Naive thymus-derived CD4-positive, alpha-beta T cell (primary cell): ENCODE results near the gene PSPH. TPM values are rescaled to one million over a fixed set of nuclear protein-coding genes. Genes with fewer than 3 reads are reported as not detected.
"Not testable (repeated sequence)": the region's sequence is repeated elsewhere in the genome, so short reads cannot be mapped to it uniquely, and the experiment has no call there.

Experiments used
- ATAC-seq: fragments of 150-1000 bp; cut with Tn5 transposase; 2 replicates; pipeline ENCODE4 v1.10.0; 2021; ENCODE audit warnings: mild to moderate bottlenecking, moderate library complexity
- CTCF ChIA-PET: fragments of 350-600 bp; sonication (Branson Sonifier 250); formaldehyde crosslinking; loops from one replicate; lab custom pipeline; 2021; ENCODE audit warnings: antibody characterized with exemption; lab: Charles Lee
- POLR2A ChIA-PET: fragments of 350-600 bp; sonication (Branson Sonifier 250); formaldehyde crosslinking; loops from one replicate; lab custom pipeline; 2021; ENCODE audit warnings: antibody characterized with exemption, inconsistent platforms; lab: Charles Lee
- DNase-seq, 9 donors: peaks; one replicate each; pipeline versions ENCODE4 v3.0.0 to v3.0.0-alpha.2; 2020 to 2022; ENCODE audit warnings: mixed read lengths in 1 of 9
- H3K27ac ChIP-seq: one replicate; pipeline ENCODE4 v1.7.0; 2013; ENCODE audit warnings: mild to moderate bottlenecking, low read depth, low read length, moderate library complexity
- H3K27me3 ChIP-seq, 2 donors: one replicate each; pipeline ENCODE4 v1.7.0; 2013; ENCODE audit warnings: low read length in 2 of 2, mild to moderate bottlenecking in 2 of 2, moderate library complexity in 2 of 2; ENCODE audit not compliant: control insufficient read depth in 2 of 2, insufficient read depth in 2 of 2
- H3K36me3 ChIP-seq, 3 experiments: 1 replicate in 2 of 3; 2 replicates in 1 of 3; pipeline ENCODE4 v1.7.0; 2013; ENCODE audit warnings: low read length in 3 of 3, mild to moderate bottlenecking in 3 of 3, moderate library complexity in 1 of 3; ENCODE audit not compliant: insufficient read depth in 3 of 3, control insufficient read depth in 2 of 3
- H3K4me1 ChIP-seq, 2 donors: one replicate each; pipeline ENCODE4 v1.7.0; 2013; ENCODE audit warnings: low read length in 2 of 2, mild to moderate bottlenecking in 2 of 2, moderate library complexity in 1 of 2; ENCODE audit not compliant: control insufficient read depth in 2 of 2, insufficient read depth in 2 of 2
- H3K4me3 ChIP-seq: 2 replicates; pipeline ENCODE4 v1.7.0; 2013; ENCODE audit warnings: mild to moderate bottlenecking, low read length
- H3K9me3 ChIP-seq, 3 experiments: 1 replicate in 2 of 3; 2 replicates in 1 of 3; pipeline ENCODE4 v1.7.0; 2013; ENCODE audit warnings: low read length in 3 of 3; ENCODE audit not compliant: control insufficient read depth in 2 of 3
- H3K27ac Mint-ChIP-seq, 9 donors: one replicate each; pipeline ENCODE4 v1.8.0; 2020 to 2022; ENCODE audit warnings: mixed read lengths in 9 of 9, mild to moderate bottlenecking in 8 of 9, moderate library complexity in 5 of 9, inconsistent platforms in 2 of 9
- H3K27me3 Mint-ChIP-seq, 5 donors: one replicate each; pipeline ENCODE4 v1.8.0; 2021 to 2022; ENCODE audit warnings: mixed read lengths in 5 of 5, mild to moderate bottlenecking in 1 of 5
- H3K36me3 Mint-ChIP-seq, 5 donors: one replicate each; pipeline ENCODE4 v1.8.0; 2020 to 2022; ENCODE audit warnings: mixed read lengths in 5 of 5, mild to moderate bottlenecking in 3 of 5, inconsistent platforms in 1 of 5
- H3K4me1 Mint-ChIP-seq, 7 donors: one replicate each; pipeline ENCODE4 v1.8.0; 2020 to 2022; ENCODE audit warnings: mixed read lengths in 7 of 7, mild to moderate bottlenecking in 3 of 7, inconsistent platforms in 1 of 7
- H3K4me3 Mint-ChIP-seq, 10 donors: one replicate each; pipeline ENCODE4 v1.8.0; 2020 to 2022; ENCODE audit warnings: mild to moderate bottlenecking in 10 of 10, mixed read lengths in 10 of 10, moderate library complexity in 6 of 10, inconsistent platforms in 2 of 10
- H3K9me3 Mint-ChIP-seq, 11 donors: one replicate each; pipeline ENCODE4 v1.8.0; 2020 to 2022; ENCODE audit warnings: mixed read lengths in 11 of 11, mild to moderate bottlenecking in 4 of 11, inconsistent platforms in 1 of 11, moderate library complexity in 1 of 11
- intact Hi-C, 2 donors: fragments of 100-400 bp; cut with micrococcal nuclease; formaldehyde crosslinking; loops; one replicate each; pipeline ENCODE4 v1.15.1; 2023
- polyA plus RNA-seq, 2 donors: library from polyadenylated mRNA; unstranded; fragments of 300-500 nt; fragmentation: Illumina TruSeq; gene quantifications; one replicate each; pipeline ENCODE4 v1.2.3, GENCODE V29; 2021
- total RNA-seq, 6 experiments: library from RNA in 5 of 6; stranded (reverse) in 5 of 6; gene quantifications; 1 replicate in 5 of 6; 2 replicates in 1 of 6; pipeline ENCODE4 v1.2.3 and lab custom pipeline; 2021 to 2026

The PSPH gene
- total and polyA plus RNA-seq, 7 experiments from 2014 or later: 3.5 to 10.4 (median 6.5) TPM

GRCh38 chr7:56080726-56081435 is 29.6 kb upstream of the PSPH start:
- H3K27me3 Mint-ChIP-seq, H3K9me3 ChIP-seq, DNase-seq, H3K4me1 Mint-ChIP-seq, CTCF ChIA-PET, H3K4me3 ChIP-seq, intact Hi-C loops, H3K4me3 Mint-ChIP-seq, H3K27ac ChIP-seq, H3K9me3 Mint-ChIP-seq, H3K4me1 ChIP-seq, H3K27me3 ChIP-seq, POLR2A ChIA-PET, H3K27ac Mint-ChIP-seq, ATAC-seq: not testable (repeated sequence)
- H3K36me3 Mint-ChIP-seq: peaks cover 0 to 34% (median 4%) of the 10 kb centered on the region in 5 donors
- peaks cover 0 to 47% (median 9%) of the 10 kb centered on the region in 3 experiments for H3K36me3 ChIP-seq

- intact Hi-C loops: no loop called here
- H3K36me3 ChIP-seq: peaks cover 0 to 47% (median 9%) of the 10 kb centered on the region in 3 experiments
- no peak overlapping the region for H3K4me3 Mint-ChIP-seq
- H3K27ac ChIP-seq: no peak overlapping the region
- H3K27me3 Mint-ChIP-seq: no peaks in the 10 kb centered on the region
- ChIA-PET POLR2A (no interaction called here), CTCF (no interaction called here)
- peak overlapping the region in 2 of 9 donors; percentile 26 to 66 for H3K27ac Mint-ChIP-seq
- H3K4me1 Mint-ChIP-seq: peaks cover 0 to 3% (median 0%) of the 10 kb centered on the region in 7 donors
- H3K4me1 ChIP-seq: no peaks in the 10 kb centered on the region
- no peaks in the 10 kb centered on the region for H3K9me3 ChIP-seq
- no peaks in the 10 kb centered on the region for H3K9me3 Mint-ChIP-seq
- ATAC-seq (no peak), DNase-seq (no peak)
- H3K4me3 ChIP-seq: no peak overlapping the region
- H3K27me3 ChIP-seq: no peaks in the 10 kb centered on the region
- peaks cover 0 to 33% (median 4%) of the 10 kb centered on the region in 5 donors for H3K36me3 Mint-ChIP-seq
Measured at GRCh38 chr7:56079450-56080185, 28.4 kb upstream of the PSPH start.

GRCh38 chr7:56078196-56078595 is 27.0 kb upstream of the PSPH start:
- DNase-seq: no peak
- CTCF ChIA-PET: interaction anchor here (0.6 to 1.8 kb wide), 3 partner anchors 73 to 437 kb away, joined by 3 to 5 read pairs (median 4); no protein-coding TSS in a partner anchor
- H3K36me3 Mint-ChIP-seq: peaks cover 0 to 37% (median 8%) of the 10 kb centered on the region in 5 donors
- ATAC-seq: no peak
- POLR2A ChIA-PET: interaction anchor here (0.5 to 0.8 kb wide), 2 partner anchors 9 to 146 kb away, joined by 3 read pairs; no protein-coding TSS in a partner anchor
- H3K4me3 Mint-ChIP-seq: no peak overlapping the region
- Histone ChIP-seq H3K36me3 (peaks cover 0 to 47% (median 9%) of the 10 kb centered on the region in 3 experiments), H3K4me1 (no peaks in the 10 kb centered on the region), H3K27me3 (no peaks in the 10 kb centered on the region), H3K27ac (no peak overlapping the region), H3K9me3 (no peaks in the 10 kb centered on the region), H3K4me3 (no peak overlapping the region)
- no peaks in the 10 kb centered on the region for H3K9me3 Mint-ChIP-seq
- H3K27me3 Mint-ChIP-seq: no peaks in the 10 kb centered on the region
- H3K27ac Mint-ChIP-seq: peak overlapping the region in 1 of 9 donors; percentile 55
- peaks cover 2 to 10% (median 6%) of the 10 kb centered on the region in 7 donors for H3K4me1 Mint-ChIP-seq
- intact Hi-C loops: no loop called here

- POLR2A ChIA-PET: no interaction called here
- no peak for ATAC-seq
- Histone ChIP-seq H3K4me3 (no peak overlapping the region), H3K36me3 (peaks cover 0 to 50% (median 9%) of the 10 kb centered on the region in 3 experiments), H3K4me1 (no peaks in the 10 kb centered on the region), H3K27ac (no peak overlapping the region), H3K9me3 (no peaks in the 10 kb centered on the region), H3K27me3 (no peaks in the 10 kb centered on the region)
- no peaks in the 10 kb centered on the region for H3K9me3 Mint-ChIP-seq
- H3K36me3 Mint-ChIP-seq: peaks cover 0 to 37% (median 8%) of the 10 kb centered on the region in 5 donors
- H3K27ac Mint-ChIP-seq: no peak overlapping the region
- H3K4me1 Mint-ChIP-seq: peaks cover 2 to 10% (median 6%) of the 10 kb centered on the region in 7 donors
- H3K4me3 Mint-ChIP-seq: no peak overlapping the region
- no peaks in the 10 kb centered on the region for H3K27me3 Mint-ChIP-seq
- intact Hi-C loops: no loop called here
- CTCF ChIA-PET: interaction anchor here (0.6 to 1.8 kb wide), 2 partner anchors 130 to 436 kb away, joined by 4 to 5 read pairs; no protein-coding TSS in a partner anchor
- DNase-seq: no peak
Measured at GRCh38 chr7:56077681-56078080, 26.4 kb upstream of the PSPH start.

GRCh38 chr7:56074371-56074791 is 23.1 kb upstream of the PSPH start:
- ATAC-seq (peak; percentile 92), DNase-seq (peak; percentile 34 to 71 (median 52))
- Histone ChIP-seq H3K27me3 (no peaks in the 10 kb centered on the region), H3K9me3 (no peaks in the 10 kb centered on the region), H3K4me1 (no peaks in the 10 kb centered on the region), H3K27ac (no peak overlapping the region), H3K36me3 (peaks cover 0 to 40% (median 9%) of the 10 kb centered on the region in 3 experiments), H3K4me3 (no peak overlapping the region)
- Mint-ChIP-seq H3K27ac (peak overlapping the region in 5 of 9 donors; percentile 41 to 89 (median 63)), H3K9me3 (no peaks in the 10 kb centered on the region), H3K4me1 (peaks cover 2 to 10% (median 6%) of the 10 kb centered on the region in 7 donors), H3K36me3 (peaks cover 0 to 24% (median 12%) of the 10 kb centered on the region in 5 donors), H3K27me3 (no peaks in the 10 kb centered on the region), H3K4me3 (no peak overlapping the region)
- CTCF ChIA-PET: interaction anchor here (0.6 to 4.0 kb wide), 10 partner anchors 9 to 434 kb away, joined by 3 to 44 read pairs (median 4); no protein-coding TSS in a partner anchor
- POLR2A ChIA-PET: interaction anchor here (0.5 to 1.5 kb wide), 5 partner anchors 10 to 433 kb away, joined by 3 to 4 read pairs (median 3); partner anchors contain the start of genes CCT6A, PSPH and SUMF2
- intact Hi-C loops: loop anchor here (1.0 to 2.0 kb wide), 7 partner anchors 10 to 794 kb away; partner anchors contain the start of genes CHCHD2 (in 1 of the 2) and SUMF2 (in 1 of the 2)

- intact Hi-C loops, H3K27ac ChIP-seq, ATAC-seq, H3K27me3 Mint-ChIP-seq, CTCF ChIA-PET, DNase-seq, H3K9me3 ChIP-seq, H3K4me1 ChIP-seq, H3K4me3 ChIP-seq, H3K9me3 Mint-ChIP-seq, H3K27me3 ChIP-seq: not testable (repeated sequence)
- POLR2A ChIA-PET: interaction anchor here (0.6 to 5.7 kb wide), 3 partner anchors 10 to 53 kb away, joined by 3 to 37 read pairs (median 3); partner anchors contain the start of genes CCT6A and PSPH
- Mint-ChIP-seq H3K4me1 (peaks cover 14 to 32% (median 22%) of the 10 kb centered on the region in 7 donors), H3K27ac (peak overlapping the region in 2 of 9 donors; percentile 65 to 69), H3K4me3 (peak overlapping the region in 1 of 10 donors; percentile 61), H3K36me3 (peaks cover 0 to 24% (median 18%) of the 10 kb centered on the region in 5 donors)
- peaks cover 0 to 38% (median 4%) of the 10 kb centered on the region in 3 experiments for H3K36me3 ChIP-seq
Measured at GRCh38 chr7:56066376-56066775, 15.1 kb upstream of the PSPH start.
